Activated CD4-positive, alpha-beta T cell treated with anti-CD3 and anti-CD28 coated beads for 1 hour (primary cell): Measurements from ENCODE around the gene AIFM3.
"Not testable (repeated sequence)": the region's sequence is repeated elsewhere in the genome, so short reads cannot be mapped to it uniquely, and the experiment has no call there.

ENCODE experiments used
- DNase-seq: peaks from one replicate; pipeline ENCODE4 v3.0.0-alpha.2; 2020

AIFM3 gene

DNA sequence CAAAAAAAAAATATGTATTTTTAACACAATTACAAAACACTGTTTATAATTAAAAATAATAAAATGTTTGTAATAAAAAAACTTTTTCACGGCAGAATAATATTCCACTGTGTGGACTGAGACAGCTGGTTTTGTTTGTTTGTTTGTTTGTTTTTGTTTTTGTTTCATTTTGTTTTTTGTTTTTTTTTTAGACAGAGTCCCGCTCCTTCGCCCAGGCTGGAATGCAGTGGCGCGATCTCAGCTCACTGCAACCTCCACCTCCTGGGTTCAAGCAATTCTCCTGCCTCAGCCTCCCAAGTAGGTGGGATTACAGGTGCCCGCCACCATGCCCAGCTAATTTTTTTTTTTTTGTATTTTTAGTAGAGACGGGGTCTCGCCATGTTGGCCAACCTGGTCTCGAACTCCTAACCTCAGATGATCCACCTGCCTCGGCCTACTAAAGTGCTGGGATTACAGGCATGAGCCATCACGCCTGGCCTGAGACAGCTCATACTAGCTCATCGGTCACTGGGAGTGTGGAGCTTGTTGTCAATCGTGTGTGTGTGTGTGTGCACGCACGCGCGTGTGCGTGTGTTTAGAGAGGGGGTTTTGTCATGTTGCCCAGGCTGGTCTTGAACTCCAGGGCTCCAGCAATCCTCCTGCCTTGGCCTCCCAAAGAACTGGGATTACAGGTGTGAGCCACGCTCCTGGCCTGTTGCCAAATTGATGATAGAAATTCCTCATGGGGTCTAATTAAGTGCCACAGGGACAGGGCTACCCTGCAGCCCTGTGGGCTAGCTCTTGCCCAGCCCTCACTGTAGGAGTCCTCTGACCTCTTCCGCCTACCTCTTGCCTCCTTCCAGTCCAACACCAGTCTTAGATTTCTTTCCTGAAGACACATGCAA lies 7.2 kb upstream of the AIFM3 start:
- DNase-seq, result no peak

DNA sequence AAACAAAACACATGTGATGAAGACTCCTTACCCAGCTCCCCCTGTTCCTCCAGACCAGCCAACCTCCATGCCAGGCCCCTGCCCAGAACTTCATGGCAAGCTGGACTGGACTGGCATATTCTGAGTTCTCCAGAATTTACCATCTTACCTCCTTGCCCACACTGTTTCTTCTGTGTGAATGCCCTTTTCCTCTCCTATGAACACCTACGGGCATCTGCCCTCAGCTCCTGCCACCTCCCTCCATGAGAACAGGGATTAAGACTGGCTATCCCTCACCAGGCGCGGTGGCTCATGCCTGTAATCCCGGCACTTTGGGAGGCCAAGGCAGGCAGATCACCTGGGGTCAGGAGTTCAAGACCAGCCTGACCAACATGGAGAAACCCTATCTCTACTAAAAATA lies 6.4 kb upstream of the AIFM3 start:
- no peak for DNase-seq

- no peak for DNase-seq
Measured at GRCh38 chr22:20962491-20962945, 4.5 kb upstream of the AIFM3 start.

DNA sequence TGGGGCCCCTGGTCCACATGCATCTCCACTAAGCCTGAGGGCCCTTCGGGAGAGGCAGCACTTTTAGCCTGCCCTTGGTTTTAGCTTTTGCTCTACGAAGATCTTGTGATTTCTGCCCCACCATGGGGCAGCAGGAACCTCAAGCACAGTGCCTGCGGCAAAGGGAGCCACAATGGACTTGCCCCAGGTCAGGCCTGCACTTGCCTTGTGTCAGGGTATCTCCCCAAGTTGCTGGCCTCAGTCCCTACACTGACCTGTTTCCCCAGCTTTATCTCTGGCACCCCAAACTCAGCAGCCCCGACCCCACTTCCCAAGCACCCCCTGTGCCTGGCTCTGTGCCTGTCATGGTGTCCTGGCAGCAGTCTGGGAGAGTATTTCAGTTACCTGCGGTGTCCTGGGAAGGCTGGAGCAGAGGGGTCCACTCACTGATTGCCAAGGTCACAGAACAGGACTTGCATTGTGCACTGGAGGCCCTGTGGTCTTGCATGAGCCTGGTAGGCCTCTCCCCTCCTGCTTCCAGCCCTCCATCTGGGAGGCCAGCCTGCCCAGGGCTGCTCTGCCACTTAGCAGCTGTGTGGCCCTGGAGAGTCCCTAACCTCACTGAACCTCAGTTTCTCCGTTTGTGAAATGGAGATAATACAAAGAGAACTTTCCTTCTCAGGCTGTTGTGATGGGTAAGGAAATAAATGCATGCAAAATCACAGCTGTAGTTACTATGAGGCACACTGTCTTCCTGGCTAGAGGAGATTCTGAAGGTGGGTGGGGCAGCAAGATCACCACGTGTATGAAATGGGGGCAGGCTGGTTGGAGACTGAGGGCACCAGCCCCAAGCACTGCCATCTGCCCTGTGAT lies 3.6 kb upstream of the AIFM3 start:
- no peak for DNase-seq

GRCh38 chr22:20964090-20964798 lies 2.8 kb upstream of the AIFM3 start:
- DNase-seq, result no peak

DNA sequence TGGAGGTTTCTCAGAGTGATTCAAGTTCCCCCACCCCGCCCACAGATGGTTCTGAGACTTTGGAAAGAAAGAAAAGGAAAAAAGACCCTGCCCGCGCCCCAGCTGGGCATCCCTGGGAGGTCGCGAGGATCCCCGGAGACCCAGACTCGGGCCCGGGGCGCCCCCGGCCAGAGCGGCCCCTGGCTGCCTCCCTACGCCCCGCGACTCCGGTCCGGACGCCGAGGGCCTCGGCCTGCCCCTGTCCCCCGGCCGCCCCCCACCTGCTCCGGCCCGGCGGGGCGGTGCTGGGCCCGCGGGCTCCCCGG lies 2.3 kb upstream of the AIFM3 start:
- DNase-seq, result no peak

DNA sequence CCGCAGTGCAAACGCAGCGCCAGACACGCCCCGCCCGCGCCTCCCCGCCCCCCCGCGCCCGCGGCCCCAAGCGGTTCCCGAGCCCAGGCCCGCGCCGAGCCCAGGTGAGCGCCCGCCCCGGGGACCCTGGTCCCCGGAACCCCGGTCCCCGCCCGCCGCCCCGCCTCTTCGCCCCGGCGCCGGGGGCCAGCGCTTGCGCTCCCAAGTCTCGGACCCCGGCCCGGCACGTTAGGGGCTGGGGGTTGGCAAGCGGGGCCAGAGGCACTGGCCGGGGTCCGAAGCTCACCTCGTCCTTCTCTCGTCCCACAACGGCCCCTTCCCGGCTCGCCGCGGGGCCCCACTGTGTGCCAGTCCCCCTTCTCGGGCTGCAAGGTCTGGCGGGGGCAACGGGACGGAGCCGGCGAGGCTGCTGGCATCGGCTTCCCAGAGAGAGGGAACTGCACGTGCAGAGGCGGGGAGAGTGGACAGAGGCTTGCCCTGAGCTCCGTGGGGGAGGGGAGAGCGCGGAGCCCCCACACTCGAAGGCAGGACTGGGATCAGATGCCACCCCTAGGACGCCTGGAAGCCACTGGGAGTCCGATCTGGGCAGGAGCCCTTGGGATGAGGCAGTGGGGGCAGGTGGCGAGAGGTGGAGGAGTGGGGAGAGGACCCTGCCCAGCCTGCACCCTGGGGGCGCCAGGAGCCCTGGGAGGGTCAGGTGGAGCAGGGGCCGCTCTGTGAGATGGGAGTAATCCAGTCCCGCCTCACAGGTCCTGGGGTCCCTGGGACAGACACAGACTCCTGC lies 1.8 kb upstream of the AIFM3 start:
- DNase-seq, result no peak

DNA sequence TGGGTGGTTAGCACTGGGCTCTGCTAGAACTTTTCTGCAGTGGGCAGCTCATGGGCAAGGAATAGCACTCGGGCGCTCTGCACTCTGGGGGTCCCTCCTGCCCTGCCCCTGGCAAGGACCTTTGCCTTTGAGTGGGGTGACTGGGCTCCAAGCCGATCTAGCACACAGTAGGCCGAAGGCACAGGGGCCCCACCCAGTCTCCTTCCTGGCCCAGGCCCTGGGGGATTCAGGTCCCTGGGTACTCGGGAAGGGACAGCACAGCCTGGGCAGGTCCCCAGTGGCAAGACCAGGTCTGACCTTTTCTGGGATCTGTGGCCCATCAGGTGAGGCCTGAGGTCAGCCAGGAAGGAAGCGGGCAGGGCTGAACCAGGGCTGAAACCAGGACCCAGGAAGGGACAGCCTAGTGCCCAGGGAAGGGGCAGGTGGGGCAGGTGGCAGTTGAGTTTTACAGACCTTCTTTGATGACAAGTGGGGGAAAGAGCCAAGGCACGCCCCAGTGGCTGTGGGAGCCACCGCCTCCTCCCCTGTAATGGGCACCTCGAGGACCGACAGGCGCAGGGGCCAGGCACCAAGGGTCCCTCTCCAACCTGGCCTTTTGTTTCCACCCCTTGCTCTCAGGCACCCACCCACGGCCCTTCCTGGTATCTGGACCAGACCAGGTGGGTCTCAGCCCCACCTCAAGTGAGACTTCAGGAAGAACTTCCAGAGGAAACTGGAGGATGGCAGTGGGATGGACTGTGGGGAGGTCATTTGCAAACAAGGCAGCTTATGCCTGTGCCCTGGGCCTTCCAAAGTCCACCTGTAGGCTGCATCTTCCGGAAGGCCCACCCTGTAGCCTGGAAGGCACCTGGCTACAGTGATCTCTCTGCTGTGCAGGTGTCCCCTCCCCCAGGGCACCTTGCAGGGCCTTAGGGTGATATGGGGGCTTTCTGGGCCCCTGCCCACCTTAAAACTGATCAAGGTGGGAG lies 883 bp upstream of the AIFM3 start:
- DNase-seq, result no peak

DNA sequence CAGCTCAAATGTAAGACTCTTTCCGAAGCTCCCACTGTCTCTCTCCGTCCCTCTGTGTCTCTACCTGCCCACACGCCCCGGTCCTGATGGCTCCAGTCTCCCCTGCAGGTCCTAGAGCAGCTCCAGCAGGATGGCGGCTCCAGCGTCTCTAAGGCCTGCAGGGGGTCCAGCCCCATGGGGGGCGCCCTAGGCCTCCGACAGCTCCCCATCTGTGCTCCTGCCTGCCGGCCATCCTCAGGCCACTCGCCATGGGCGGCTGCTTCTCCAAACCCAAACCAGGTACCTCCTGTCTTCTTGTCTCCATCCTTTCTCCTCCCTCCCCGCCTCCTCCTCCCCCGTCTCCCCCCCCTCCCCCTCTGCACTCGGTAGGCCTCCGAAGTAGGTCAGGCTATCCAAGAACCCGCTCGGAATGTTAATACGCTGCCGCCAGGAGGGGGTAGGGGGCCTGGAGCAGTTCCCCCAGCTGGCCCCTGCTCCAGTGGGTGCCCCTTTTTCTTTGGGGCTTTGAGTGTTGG lies 699 bp downstream of the AIFM3 start:
- DNase-seq, result no peak

GRCh38 chr22:20968281-20968977 lies 1.4 kb downstream of the AIFM3 start:
- DNase-seq, result no peak

DNA sequence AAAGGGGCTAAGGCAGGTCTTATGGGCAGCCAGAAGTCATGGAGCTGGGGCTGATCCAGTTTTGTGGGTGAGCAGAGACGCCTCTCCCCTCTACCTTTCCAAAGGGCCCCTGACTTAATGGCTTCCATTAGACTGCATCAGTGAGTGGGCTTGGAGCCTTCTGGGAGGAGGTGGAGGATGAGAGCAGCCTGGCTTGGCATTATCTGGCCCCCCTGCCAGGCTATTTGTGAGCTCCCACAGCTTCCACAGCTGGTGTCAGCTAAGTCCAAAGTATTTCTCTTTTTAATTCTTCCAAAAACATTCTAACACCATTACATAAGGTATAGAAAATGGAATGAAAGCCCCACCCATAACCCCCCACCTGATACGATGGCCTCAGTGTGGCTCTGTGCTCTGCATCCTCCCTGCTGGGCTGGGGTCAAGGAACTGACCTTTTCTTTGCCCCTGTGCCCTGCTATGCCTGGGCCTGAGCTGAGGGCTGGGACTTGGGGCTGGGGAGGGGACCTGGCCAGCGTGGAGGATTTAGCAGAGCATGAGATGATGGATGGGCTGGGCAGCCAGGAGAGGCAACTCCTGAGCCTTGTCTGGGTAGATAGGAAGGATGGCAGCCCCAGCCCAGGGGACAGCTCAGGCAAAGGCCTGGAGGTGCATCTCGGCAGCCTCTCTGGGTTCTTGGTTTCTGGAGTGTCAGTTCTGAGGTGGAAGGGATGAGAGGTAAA lies 4.0 kb downstream of the AIFM3 start:
- DNase-seq, result no peak

DNA sequence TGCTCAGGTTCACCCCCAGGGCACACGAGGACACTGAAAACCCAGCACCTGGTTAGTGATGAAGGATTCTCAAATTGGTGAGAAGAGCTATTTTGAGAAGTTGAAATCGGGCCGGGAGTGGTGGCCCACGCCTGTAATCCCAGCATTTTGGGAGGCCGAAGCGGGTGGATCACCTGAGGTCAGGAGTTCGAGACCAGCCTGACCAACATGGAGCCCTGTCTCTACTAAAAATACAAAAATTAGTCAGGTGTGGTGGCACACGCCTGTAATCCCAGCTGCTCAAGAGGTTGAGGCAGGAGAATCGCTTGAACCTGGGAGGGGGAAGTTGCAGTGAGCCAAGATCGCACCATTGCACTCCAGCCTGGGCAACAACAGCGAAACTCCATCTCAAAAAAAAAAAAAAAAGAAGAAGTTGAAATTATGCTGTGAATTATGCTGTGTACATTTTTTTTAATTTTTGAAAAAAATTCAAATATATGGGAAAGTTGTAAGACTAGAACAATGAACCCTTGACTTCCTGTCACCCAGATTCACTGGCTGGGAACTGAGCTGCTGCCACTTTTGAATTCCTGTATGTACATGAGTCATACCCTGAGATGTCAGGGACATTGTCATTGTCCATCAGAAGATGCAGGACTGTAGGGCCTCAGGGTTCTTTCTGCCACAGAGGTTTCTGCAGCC lies 5.1 kb downstream of the AIFM3 start:
- DNase-seq, result not testable (repeated sequence)

GRCh38 chr22:20972933-20973577 lies 6.0 kb downstream of the AIFM3 start:
- no peak for DNase-seq

DNA sequence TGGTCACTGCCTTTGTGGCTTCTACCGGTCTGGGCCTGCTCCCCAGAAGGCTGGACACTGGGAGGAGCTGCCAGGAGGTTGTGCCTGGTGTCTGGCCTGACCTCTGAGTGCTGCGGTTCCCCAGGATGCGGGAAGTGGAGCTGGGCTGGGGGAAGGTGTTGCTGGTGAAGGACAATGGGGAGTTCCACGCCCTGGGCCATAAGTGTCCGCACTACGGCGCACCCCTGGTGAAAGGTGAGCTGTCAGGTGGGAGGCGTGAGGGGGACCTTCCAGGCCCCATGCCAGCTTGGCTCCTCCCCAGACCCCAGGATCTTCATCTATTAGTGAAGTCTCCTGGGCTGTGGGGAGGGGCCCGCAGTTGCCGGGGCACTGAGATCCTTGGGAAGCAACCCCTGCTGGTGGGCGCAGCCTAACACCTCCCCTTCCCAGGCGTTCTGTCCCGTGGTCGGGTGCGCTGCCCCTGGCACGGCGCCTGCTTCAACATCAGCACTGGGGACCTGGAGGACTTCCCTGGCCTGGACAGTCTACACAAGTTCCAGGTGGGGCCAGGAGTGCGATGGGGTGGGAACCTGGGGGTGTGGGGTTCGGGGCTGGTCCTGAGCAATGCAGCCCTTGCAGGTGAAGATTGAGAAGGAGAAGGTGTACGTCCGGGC lies 6.7 kb downstream of the AIFM3 start:
- DNase-seq, result no peak

- DNase-seq, result no peak
Measured at GRCh38 chr22:20974336-20974955, 7.4 kb downstream of the AIFM3 start.

DNA sequence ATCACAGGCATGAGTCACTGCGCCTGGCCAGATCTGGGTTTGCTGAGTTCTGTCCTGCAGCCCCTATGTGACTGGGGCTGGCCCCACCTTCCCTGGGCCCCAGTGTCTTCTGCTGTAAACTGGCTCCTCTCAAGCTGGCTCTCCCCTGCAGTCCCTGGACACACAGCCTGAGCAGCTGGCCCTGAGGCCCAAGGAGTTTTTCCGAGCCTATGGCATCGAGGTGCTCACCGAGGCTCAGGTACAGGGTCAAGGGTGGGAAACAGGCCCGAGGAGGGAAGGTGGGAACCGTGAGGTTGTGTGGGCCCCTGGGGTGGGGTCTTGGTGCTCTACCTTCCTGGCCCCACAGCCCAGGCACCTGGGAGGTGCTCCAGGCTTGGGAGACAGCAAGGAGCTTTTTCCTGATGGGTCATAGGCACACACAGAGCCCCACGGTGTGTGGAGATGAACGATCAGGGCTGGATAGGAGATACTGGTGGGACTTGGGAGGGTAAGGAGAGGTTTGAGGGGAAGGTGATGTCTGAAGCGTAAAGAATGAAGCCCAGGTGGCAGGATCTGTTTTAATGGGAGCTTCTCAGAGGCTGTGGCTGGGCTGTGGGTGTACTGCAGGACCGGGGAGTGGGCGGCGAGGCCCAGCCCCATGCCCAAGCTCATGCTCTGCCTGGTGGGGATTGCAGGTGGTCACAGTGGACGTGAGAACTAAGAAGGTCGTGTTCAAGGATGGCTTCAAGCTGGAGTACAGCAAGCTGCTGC lies 8.7 kb downstream of the AIFM3 start:
- no peak for DNase-seq
